Measurements from ENCODE around the gene ACSM3. TPM values are rescaled to one million over a fixed set of nuclear protein-coding genes. Genes with fewer than 3 reads are reported as not detected.
A peak's percentile ranks its signal among the peaks of the same experiment; 100 is the strongest.

ACSM3 gene, protein sequence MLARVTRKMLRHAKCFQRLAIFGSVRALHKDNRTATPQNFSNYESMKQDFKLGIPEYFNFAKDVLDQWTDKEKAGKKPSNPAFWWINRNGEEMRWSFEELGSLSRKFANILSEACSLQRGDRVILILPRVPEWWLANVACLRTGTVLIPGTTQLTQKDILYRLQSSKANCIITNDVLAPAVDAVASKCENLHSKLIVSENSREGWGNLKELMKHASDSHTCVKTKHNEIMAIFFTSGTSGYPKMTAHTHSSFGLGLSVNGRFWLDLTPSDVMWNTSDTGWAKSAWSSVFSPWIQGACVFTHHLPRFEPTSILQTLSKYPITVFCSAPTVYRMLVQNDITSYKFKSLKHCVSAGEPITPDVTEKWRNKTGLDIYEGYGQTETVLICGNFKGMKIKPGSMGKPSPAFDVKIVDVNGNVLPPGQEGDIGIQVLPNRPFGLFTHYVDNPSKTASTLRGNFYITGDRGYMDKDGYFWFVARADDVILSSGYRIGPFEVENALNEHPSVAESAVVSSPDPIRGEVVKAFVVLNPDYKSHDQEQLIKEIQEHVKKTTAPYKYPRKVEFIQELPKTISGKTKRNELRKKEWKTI
- total RNA-seq (2011; cell fraction: chromatin; rRNA removed; ENCODE audit: low replicate concordance), result 33.7 and 78.4 TPM in 2 replicates
- 21.3 and 38.4 TPM in 2 replicates for total RNA-seq (2011; cell fraction: nucleolus; rRNA removed)
- total RNA-seq (2011; cell fraction: nucleoplasm; rRNA removed), result 43.1 and 57.8 TPM in 2 replicates
- total RNA-seq (2014; rRNA removed) (97.2 and 112 TPM in 2 replicates), total RNA-seq (2014; rRNA removed; fragmentation: Illumina TruSeq; extraction: Trizol) (182 and 199 TPM in 2 replicates), total RNA-seq (2015; rRNA removed; fragmentation: Illumina TruSeq; extraction: Trizol) (392 and 420 TPM in 2 replicates), total RNA-seq (2021) (128 and 134 TPM in 2 replicates), polyA plus RNA-seq (2011; rRNA removed) (146 and 714 TPM in 2 replicates), polyA plus RNA-seq (2014; fragmentation: Illumina TruSeq; extraction: Trizol) (167 and 204 TPM in 2 replicates), polyA plus RNA-seq (2014; fragmentation: Nextera tagmentation; extraction: Ambion mirVana) (100 to 1,000 TPM; 198 to 259 TPM), polyA plus RNA-seq (2014; rRNA removed) (144 and 177 TPM in 2 replicates), polyA minus RNA-seq (2011; rRNA and poly(A)+ RNA removed) (85.9 and 521 TPM in 2 replicates), Bru-seq, nascent RNA (percentile 78 among the genes with signal in this experiment), BruChase-seq, experiment 1, labeled RNA remaining after a 2-hour chase (percentile 82 among the genes with signal in this experiment), BruChase-seq, experiment 2, labeled RNA remaining after a 6-hour chase (percentile 81 among the genes with signal in this experiment)
- polyA plus RNA-seq (2011; cell fraction: cytosol; rRNA removed), result 70.4 and 575 TPM in 2 replicates
- 74.5 and 364 TPM in 2 replicates for polyA plus RNA-seq (2011; cell fraction: nucleus; rRNA removed)
- polyA plus RNA-seq (2012), result 318 and 712 TPM in 2 replicates
- 40.1 and 172 TPM in 2 replicates for polyA minus RNA-seq (2011; cell fraction: cytosol; rRNA and poly(A)+ RNA removed)
- polyA minus RNA-seq (2011; cell fraction: nucleus; rRNA and poly(A)+ RNA removed), result 35.1 and 255 TPM in 2 replicates
- long read RNA-seq, experiment 1, transcript ACSM3-202 (9 exons, 1,517 nt), result minor isoform, 8 of 80 reads
- long read RNA-seq, experiment 1, transcript ACSM3-201 (14 exons, 2,845 nt), result major isoform, 22 of 80 reads
- long read RNA-seq, experiment 1, partial matches to known transcripts, result 25 of 80 reads
- long read RNA-seq, experiment 1, other reads (novel, unspliced or antisense), result 25 of 80 reads
- long read RNA-seq, experiment 2, transcript ACSM3-201 (14 exons, 2,845 nt), result major isoform, 13 of 71 reads
- long read RNA-seq, experiment 2, transcript ACSM3-202 (9 exons, 1,517 nt), result minor isoform, 7 of 71 reads
- long read RNA-seq, experiment 2, partial matches to known transcripts, result 9 of 71 reads
- long read RNA-seq, experiment 2, other reads (novel, unspliced or antisense), result 41 of 71 reads
- long read RNA-seq, experiment 3, transcript ACSM3-201 (14 exons, 2,845 nt), result major isoform, 33 of 76 reads
- long read RNA-seq, experiment 3, transcript ACSM3-202 (9 exons, 1,517 nt), result minor isoform, 11 of 76 reads
- long read RNA-seq, experiment 3, partial matches to known transcripts, result 10 of 76 reads
- long read RNA-seq, experiment 3, other reads (novel, unspliced or antisense), result 22 of 76 reads

GRCh38 chr16:20763461-20764232, at the start of gene ACSM3:
ACSM3 (plus strand) TSS chr16:20764014; CDS start chr16:20770035, 6,021 bp downstream.
- H3K9me1 ChIP-seq (ENCODE audit: control insufficient read depth, insufficient read depth, low read length), result no peaks in the 10 kb centered on the region
- peak; percentile 96 for ATAC-seq
- peak; percentile 88 to 93 (median 91) for DNase-seq (ENCODE audit: extremely low read depth in 1 of 4, low spot score in 3 of 4)
- TSS peak; percentile 46 for BruUV-seq (replicated peaks)
- in situ Hi-C loops (cut with MboI) (no loop called here), intact Hi-C loops (cut with micrococcal nuclease) (loop anchor here (2.0 kb wide), 1 partner anchor 17 kb away; no protein-coding TSS in a partner anchor)
- no peaks in the 10 kb centered on the region for H3K27me3 ChIP-seq (ENCODE audit: control insufficient read depth in 2 of 2, insufficient read depth in 2 of 2, low read length in 2 of 2)
- peaks cover 44% of the 10 kb centered on the region for H3K79me2 ChIP-seq (ENCODE audit: control insufficient read depth, insufficient read depth, low read length)
- H3K4me1 ChIP-seq (replicated peaks in 1 of 2; ENCODE audit: control insufficient read depth in 2 of 2, insufficient read depth in 2 of 2, low read length in 2 of 2), result peaks cover 4 to 34% of the 10 kb centered on the region in 2 experiments; a peak in 4 of 5 replicates
- H2AFZ ChIP-seq (ENCODE audit: low read depth, low read length), result peak within 1 kb of the TSS; percentile 95
- peak within 1 kb of the TSS; percentile 47 for H3K4me3 ChIP-seq
- H3K4me2 ChIP-seq (ENCODE audit: insufficient read depth, low read length), result peak within 1 kb of the TSS; percentile 81
- H4K20me1 ChIP-seq (replicated peaks; ENCODE audit: control insufficient read depth, insufficient read depth, low read length), result no peaks in the 10 kb centered on the region
- H3K9me3 ChIP-seq (replicated peaks; ENCODE audit: control insufficient read depth, insufficient read depth, low read depth, low read length), result peaks cover 18% of the 10 kb centered on the region
- H3K36me3 ChIP-seq (ENCODE audit: control insufficient read depth, insufficient read depth, low read length), result peaks cover 4% of the 10 kb centered on the region; the same call in 2 of the 3 replicates
- ChIA-PET POLR2A (interaction anchor here (1.0 to 3.5 kb wide), 7 partner anchors 9 to 137 kb away, joined by 3 to 18 read pairs (median 4); partner anchors contain the start of genes DCUN1D3 and LYRM1), CTCF (ENCODE audit: low intra/inter-chr PET ratio) (interaction anchor here (0.6 kb wide), 1 partner anchor 341 kb away, joined by 3 read pairs; no protein-coding TSS in a partner anchor)
- H3K27ac ChIP-seq (ENCODE audit: extremely low read depth, low read depth, low read length), result peak within 1 kb of the TSS; percentile 73
- peak within 1 kb of the TSS; percentile 26 to 58; a peak in 3 of 4 replicates for H3K9ac ChIP-seq (ENCODE audit: insufficient read depth in 1 of 2, low read depth in 2 of 2, low read length in 2 of 2)
- peak; percentile 98 for FAIRE-seq
- under 1% methylated on average over 10 of the region's 10 CpGs for WGBS (ENCODE audit: insufficient coverage, low coverage, missing lambda C conversion rate)
- TF ChIP-seq, protein P1, sequence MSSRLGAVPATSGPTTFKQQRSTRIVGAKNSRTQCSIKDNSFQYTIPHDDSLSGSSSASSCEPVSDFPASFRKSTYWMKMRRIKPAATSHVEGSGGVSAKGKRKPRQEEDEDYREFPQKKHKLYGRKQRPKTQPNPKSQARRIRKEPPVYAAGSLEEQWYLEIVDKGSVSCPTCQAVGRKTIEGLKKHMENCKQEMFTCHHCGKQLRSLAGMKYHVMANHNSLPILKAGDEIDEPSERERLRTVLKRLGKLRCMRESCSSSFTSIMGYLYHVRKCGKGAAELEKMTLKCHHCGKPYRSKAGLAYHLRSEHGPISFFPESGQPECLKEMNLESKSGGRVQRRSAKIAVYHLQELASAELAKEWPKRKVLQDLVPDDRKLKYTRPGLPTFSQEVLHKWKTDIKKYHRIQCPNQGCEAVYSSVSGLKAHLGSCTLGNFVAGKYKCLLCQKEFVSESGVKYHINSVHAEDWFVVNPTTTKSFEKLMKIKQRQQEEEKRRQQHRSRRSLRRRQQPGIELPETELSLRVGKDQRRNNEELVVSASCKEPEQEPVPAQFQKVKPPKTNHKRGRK (tag; IDR thresholded peaks at IDR 0.05), result no peak
- no peak for TF ChIP-seq RBM34 (IDR thresholded peaks at IDR 0.05; ENCODE audit: borderline replicate concordance, insufficient read depth, low read length)
- TF ChIP-seq CC2D1A (IDR thresholded peaks at IDR 0.05), result peak; percentile 96
- no peak for TF ChIP-seq TSC22D4 (tag; IDR thresholded peaks at IDR 0.05)
- TF ChIP-seq ARNT (IDR thresholded peaks at IDR 0.05), result no peak; a peak in 1 of 4 replicates
- TF ChIP-seq, protein P2, sequence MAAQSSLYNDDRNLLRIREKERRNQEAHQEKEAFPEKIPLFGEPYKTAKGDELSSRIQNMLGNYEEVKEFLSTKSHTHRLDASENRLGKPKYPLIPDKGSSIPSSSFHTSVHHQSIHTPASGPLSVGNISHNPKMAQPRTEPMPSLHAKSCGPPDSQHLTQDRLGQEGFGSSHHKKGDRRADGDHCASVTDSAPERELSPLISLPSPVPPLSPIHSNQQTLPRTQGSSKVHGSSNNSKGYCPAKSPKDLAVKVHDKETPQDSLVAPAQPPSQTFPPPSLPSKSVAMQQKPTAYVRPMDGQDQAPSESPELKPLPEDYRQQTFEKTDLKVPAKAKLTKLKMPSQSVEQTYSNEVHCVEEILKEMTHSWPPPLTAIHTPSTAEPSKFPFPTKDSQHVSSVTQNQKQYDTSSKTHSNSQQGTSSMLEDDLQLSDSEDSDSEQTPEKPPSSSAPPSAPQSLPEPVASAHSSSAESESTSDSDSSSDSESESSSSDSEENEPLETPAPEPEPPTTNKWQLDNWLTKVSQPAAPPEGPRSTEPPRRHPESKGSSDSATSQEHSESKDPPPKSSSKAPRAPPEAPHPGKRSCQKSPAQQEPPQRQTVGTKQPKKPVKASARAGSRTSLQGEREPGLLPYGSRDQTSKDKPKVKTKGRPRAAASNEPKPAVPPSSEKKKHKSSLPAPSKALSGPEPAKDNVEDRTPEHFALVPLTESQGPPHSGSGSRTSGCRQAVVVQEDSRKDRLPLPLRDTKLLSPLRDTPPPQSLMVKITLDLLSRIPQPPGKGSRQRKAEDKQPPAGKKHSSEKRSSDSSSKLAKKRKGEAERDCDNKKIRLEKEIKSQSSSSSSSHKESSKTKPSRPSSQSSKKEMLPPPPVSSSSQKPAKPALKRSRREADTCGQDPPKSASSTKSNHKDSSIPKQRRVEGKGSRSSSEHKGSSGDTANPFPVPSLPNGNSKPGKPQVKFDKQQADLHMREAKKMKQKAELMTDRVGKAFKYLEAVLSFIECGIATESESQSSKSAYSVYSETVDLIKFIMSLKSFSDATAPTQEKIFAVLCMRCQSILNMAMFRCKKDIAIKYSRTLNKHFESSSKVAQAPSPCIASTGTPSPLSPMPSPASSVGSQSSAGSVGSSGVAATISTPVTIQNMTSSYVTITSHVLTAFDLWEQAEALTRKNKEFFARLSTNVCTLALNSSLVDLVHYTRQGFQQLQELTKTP (IDR thresholded peaks at IDR 0.05; ENCODE audit: low read depth in 1 of 2, partially characterized antibody in 2 of 2), result peak in 1 of 2 experiments; percentile 26

Data from K562 (cell line).